Neuron (in vitro differentiated cells): ENCODE results near the gene PPIP5K2.
"Not testable (repeated sequence)": the region's sequence is repeated elsewhere in the genome, so short reads cannot be mapped to it uniquely, and the experiment has no call there.

Experiments
- H2AFZ ChIP-seq: one replicate; pipeline ENCODE4 v1.6.1; 2013; ENCODE audit warnings: low read depth, mild to moderate bottlenecking, inconsistent platforms, low read length, moderate library complexity
- H3K27me3 ChIP-seq: one replicate; pipeline ENCODE4 v1.6.1; 2013; ENCODE audit warnings: low read length; ENCODE audit not compliant: insufficient read depth
- H3K36me3 ChIP-seq: one replicate; pipeline ENCODE4 v1.6.1; 2013; ENCODE audit warnings: low read length; ENCODE audit not compliant: insufficient read depth
- H3K4me1 ChIP-seq: one replicate; pipeline ENCODE4 v1.6.1; 2013; ENCODE audit warnings: low read length; ENCODE audit not compliant: insufficient read depth
- H3K4me3 ChIP-seq: 2 replicates; pipeline ENCODE4 v1.5.1; 2013; ENCODE audit warnings: mild to moderate bottlenecking, low read length, moderate library complexity
- H3K9me3 ChIP-seq: one replicate; pipeline ENCODE4 v1.6.1; 2013; ENCODE audit warnings: low read length

The PPIP5K2 gene

DNA sequence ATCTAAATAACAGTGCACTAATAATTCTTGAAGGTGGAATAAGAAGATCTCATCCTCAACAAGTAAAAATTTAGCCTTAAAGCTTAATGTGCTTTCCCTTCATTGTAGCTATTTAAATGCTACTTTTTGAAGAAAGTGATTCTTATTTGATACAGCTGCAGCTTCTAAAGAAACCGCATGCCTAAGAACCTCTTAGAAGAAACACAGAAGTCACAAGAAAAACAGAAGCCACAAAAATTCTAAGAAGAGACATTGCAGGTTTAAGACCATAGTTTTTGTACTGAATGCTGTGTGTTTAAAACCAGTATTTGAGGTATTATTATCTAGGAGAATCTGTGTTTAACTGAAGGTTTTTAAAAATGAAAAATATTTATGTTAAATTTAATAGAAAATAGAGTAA is 68.3 kb downstream of the PPIP5K2 start:
- H3K36me3 ChIP-seq = peaks cover 65% of the 10 kb centered on the region
- no peaks in the 10 kb centered on the region for H3K4me1 ChIP-seq
- no peak overlapping the region for H2AFZ ChIP-seq
- H3K4me3 ChIP-seq = no peak overlapping the region
- H3K27me3 ChIP-seq = no peaks in the 10 kb centered on the region
- peaks cover 4% of the 10 kb centered on the region for H3K9me3 ChIP-seq

- peaks cover 32% of the 10 kb centered on the region for H3K36me3 ChIP-seq
These were observed 83.1 kb downstream of the PPIP5K2 start for GRCh38 chr5:103203226-103203625.

GRCh38 chr5:103204990-103205389 is 84.9 kb downstream of the PPIP5K2 start:
- not testable (repeated sequence) for H2AFZ ChIP-seq, H3K27me3 ChIP-seq, H3K4me1 ChIP-seq, H3K4me3 ChIP-seq, H3K9me3 ChIP-seq
- H3K36me3 ChIP-seq = peaks cover 26% of the 10 kb centered on the region

More at GRCh38 chr5:103203226-103203625, 83.1 kb downstream of the PPIP5K2 start:
- Histone ChIP-seq H3K27me3 (no peaks in the 10 kb centered on the region), H3K4me3 (no peak overlapping the region), H3K9me3 (peaks cover 2% of the 10 kb centered on the region), H3K4me1 (no peaks in the 10 kb centered on the region), H2AFZ (no peak overlapping the region)

- peaks cover 2% of the 10 kb centered on the region for H3K9me3 ChIP-seq
- H3K4me3 ChIP-seq = no peak overlapping the region
- H3K36me3 ChIP-seq = peaks cover 23% of the 10 kb centered on the region
- H2AFZ ChIP-seq = no peak overlapping the region
- H3K27me3 ChIP-seq = no peaks in the 10 kb centered on the region
- no peaks in the 10 kb centered on the region for H3K4me1 ChIP-seq
These were observed 86.0 kb downstream of the PPIP5K2 start for GRCh38 chr5:103205991-103206700.

GRCh38 chr5:103207011-103207410 is 86.9 kb downstream of the PPIP5K2 start:
- H3K9me3 ChIP-seq = peaks cover 2% of the 10 kb centered on the region
- H3K4me1 ChIP-seq = no peaks in the 10 kb centered on the region
- H3K36me3 ChIP-seq = peaks cover 17% of the 10 kb centered on the region
- H2AFZ ChIP-seq = no peak overlapping the region
- no peak overlapping the region for H3K4me3 ChIP-seq
- H3K27me3 ChIP-seq = no peaks in the 10 kb centered on the region

- H3K4me1 ChIP-seq = no peaks in the 10 kb centered on the region
- no peaks in the 10 kb centered on the region for H3K27me3 ChIP-seq
- H2AFZ ChIP-seq = no peak overlapping the region
- H3K4me3 ChIP-seq = no peak overlapping the region
- peaks cover 2% of the 10 kb centered on the region for H3K9me3 ChIP-seq
- H3K36me3 ChIP-seq = peaks cover 17% of the 10 kb centered on the region
These were observed 87.6 kb downstream of the PPIP5K2 start for GRCh38 chr5:103207653-103208052.

- no peak overlapping the region for H3K4me3 ChIP-seq
- no peak overlapping the region for H2AFZ ChIP-seq
- H3K4me1 ChIP-seq = no peaks in the 10 kb centered on the region
- H3K27me3 ChIP-seq = no peaks in the 10 kb centered on the region
- peaks cover 2% of the 10 kb centered on the region for H3K9me3 ChIP-seq
- peaks cover 17% of the 10 kb centered on the region for H3K36me3 ChIP-seq
These were observed 88.4 kb downstream of the PPIP5K2 start for GRCh38 chr5:103208460-103208859.

GRCh38 chr5:103209065-103209464 is 89.0 kb downstream of the PPIP5K2 start:
- Histone ChIP-seq H3K9me3 (peaks cover 2% of the 10 kb centered on the region), H3K36me3 (peaks cover 17% of the 10 kb centered on the region), H3K4me1 (no peaks in the 10 kb centered on the region), H2AFZ (no peak overlapping the region), H3K4me3 (no peak overlapping the region), H3K27me3 (no peaks in the 10 kb centered on the region)

DNA sequence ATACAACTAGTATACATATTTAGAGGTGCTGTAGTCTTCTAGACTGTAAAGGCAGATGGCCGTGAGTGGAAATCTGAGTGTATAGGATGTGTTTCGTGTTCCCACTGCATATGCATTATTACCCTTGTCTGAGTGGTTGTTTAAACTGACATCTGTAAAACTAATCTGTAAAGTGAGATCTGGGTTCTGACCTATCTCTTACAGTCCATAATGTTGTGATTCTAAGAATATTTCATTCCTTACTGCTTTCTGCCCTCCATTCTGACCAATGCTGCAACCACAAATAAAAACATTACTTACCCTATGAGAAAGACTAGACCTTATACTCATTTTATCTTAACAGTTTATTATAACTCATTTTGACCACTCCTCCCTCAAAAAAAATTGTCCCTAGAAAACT is 90.9 kb downstream of the PPIP5K2 start:
- Histone ChIP-seq H3K4me1 (no peaks in the 10 kb centered on the region), H2AFZ (no peak overlapping the region), H3K27me3 (no peaks in the 10 kb centered on the region), H3K36me3 (peaks cover 13% of the 10 kb centered on the region), H3K9me3 (no peaks in the 10 kb centered on the region), H3K4me3 (no peak overlapping the region)

DNA sequence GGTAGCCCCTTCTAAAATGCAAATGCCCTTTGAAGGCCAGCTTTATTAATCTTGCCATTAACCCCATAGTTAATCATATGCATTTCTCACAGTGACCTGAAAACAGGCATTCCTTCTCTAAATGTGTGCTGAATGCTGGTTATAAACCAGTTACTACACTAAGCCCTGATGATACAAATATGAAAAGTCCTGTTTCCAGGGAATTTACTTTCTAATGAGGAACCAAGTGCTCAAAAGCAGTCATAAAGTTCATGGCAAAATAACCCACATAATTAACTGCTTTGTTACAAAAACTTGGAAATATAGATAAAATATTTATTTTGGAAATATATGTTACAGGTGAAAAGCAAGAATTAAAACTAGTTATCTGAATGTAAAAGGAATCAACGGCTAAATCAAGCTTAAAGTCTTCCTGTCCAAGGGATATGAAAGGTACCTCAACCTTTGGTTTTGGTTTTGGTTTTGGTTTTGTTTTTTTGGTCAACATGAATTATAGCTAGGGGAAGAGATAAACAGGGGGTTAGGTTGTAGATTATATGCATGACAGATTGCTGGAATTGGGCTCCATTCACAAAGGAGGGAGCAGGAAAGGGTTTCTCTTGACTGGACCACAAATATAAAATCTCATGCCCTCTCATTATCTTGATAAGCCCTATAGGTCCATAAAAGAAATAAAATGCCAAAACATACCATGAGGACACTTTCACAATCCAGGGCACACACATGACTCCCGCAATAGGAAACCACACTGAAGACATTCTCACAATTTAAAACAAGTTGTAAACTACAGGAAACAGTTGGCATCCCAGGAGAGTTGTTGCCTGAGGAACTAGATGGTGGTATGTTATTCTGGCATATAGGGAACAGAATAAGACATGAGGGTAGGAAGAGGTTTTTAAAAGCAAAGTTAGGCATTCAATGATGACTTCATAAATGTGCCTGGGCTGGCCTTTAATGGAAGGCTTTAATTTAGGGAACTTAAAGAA is 91.8 kb downstream of the PPIP5K2 start:
- Histone ChIP-seq H2AFZ (no peak overlapping the region), H3K4me3 (no peak overlapping the region), H3K36me3 (peaks cover 5% of the 10 kb centered on the region), H3K9me3 (no peaks in the 10 kb centered on the region), H3K27me3 (no peaks in the 10 kb centered on the region), H3K4me1 (no peaks in the 10 kb centered on the region)

DNA sequence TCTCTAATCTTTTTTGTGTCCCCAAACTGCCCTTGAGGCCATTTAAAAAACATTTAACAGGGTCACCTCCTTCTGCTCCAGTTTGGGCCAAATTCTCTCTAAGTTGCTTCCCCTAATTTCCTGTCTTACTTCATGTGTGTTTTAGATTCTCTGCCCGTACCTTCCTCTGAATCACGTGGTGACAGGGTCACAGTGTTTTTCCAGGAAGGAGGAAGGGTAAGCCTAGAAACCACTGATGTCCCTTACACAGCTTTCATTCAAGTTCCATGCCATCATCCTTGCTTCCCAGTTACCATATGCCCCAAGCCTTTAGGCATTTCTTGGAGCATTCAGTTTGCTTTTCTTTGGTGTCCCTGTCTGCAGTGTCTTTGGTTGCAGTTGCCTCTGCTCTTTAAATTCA is 96.0 kb downstream of the PPIP5K2 start:
- no peaks in the 10 kb centered on the region for H3K36me3 ChIP-seq
- no peaks in the 10 kb centered on the region for H3K27me3 ChIP-seq
- H3K4me3 ChIP-seq = no peak overlapping the region
- no peak overlapping the region for H2AFZ ChIP-seq
- H3K9me3 ChIP-seq = no peaks in the 10 kb centered on the region
- no peaks in the 10 kb centered on the region for H3K4me1 ChIP-seq

GRCh38 chr5:103216697-103217096 is 96.6 kb downstream of the PPIP5K2 start:
- no peaks in the 10 kb centered on the region for H3K27me3 ChIP-seq
- no peaks in the 10 kb centered on the region for H3K36me3 ChIP-seq
- H3K4me3 ChIP-seq = no peak overlapping the region
- H3K4me1 ChIP-seq = no peaks in the 10 kb centered on the region
- no peaks in the 10 kb centered on the region for H3K9me3 ChIP-seq
- no peak overlapping the region for H2AFZ ChIP-seq

GRCh38 chr5:103217101-103217500 is 97.0 kb downstream of the PPIP5K2 start:
- no peaks in the 10 kb centered on the region for H3K9me3 ChIP-seq
- H3K27me3 ChIP-seq = no peaks in the 10 kb centered on the region
- no peaks in the 10 kb centered on the region for H3K36me3 ChIP-seq
- H3K4me1 ChIP-seq = no peaks in the 10 kb centered on the region
- H2AFZ ChIP-seq = no peak overlapping the region
- no peak overlapping the region for H3K4me3 ChIP-seq
